HepG2 (cell line): ENCODE data around the gene PXMP4. TPM values are rescaled to one million over a fixed set of nuclear protein-coding genes. Genes with fewer than 3 reads are reported as not detected.

Source experiments
- HDAC2 ChIP-seq: sonication (generic); formaldehyde crosslinking; IDR thresholded peaks from 2 replicates; pipeline ENCODE4 v1.4.0; 2020; ENCODE audit warnings: missing genetic modification reagents
- JDP2 ChIP-seq: sonication (generic); formaldehyde crosslinking; IDR thresholded peaks from 2 replicates; pipeline ENCODE4 v1.8.1; 2022; ENCODE audit warnings: missing genetic modification reagents, borderline replicate concordance
- NFIB ChIP-seq: sonication (generic); formaldehyde crosslinking; IDR thresholded peaks from 2 replicates; pipeline ENCODE4 v1.9.0; 2021; ENCODE audit warnings: missing genetic modification reagents, mild to moderate bottlenecking, borderline replicate concordance
- SALL1 ChIP-seq: sonication (generic); formaldehyde crosslinking; IDR thresholded peaks from 2 replicates; pipeline ENCODE4 v1.8.0; 2022; ENCODE audit warnings: mild to moderate bottlenecking, missing genetic modification reagents
- THAP11 ChIP-seq: IDR thresholded peaks from 2 replicates; pipeline ENCODE4 v1.6.1; 2016; ENCODE audit warnings: missing biosample characterization, missing genetic modification reagents
- ZBTB26 ChIP-seq: IDR thresholded peaks from 2 replicates; pipeline ENCODE4 v1.6.1; 2016; ENCODE audit warnings: missing compliant biosample characterization, missing genetic modification reagents, borderline replicate concordance
- ZFX ChIP-seq: sonication (generic); formaldehyde crosslinking; IDR thresholded peaks from 2 replicates; pipeline ENCODE4 v1.4.0; 2020; ENCODE audit warnings: mild to moderate bottlenecking, low read depth, missing genetic modification reagents, moderate library complexity
- ZMAT3 ChIP-seq: sonication (generic); formaldehyde crosslinking; conservative IDR thresholded peaks from 2 replicates; pipeline ENCODE4 v1.7.0; 2021; ENCODE audit warnings: missing genetic modification reagents
- ZNF10 ChIP-seq: sonication (generic); formaldehyde crosslinking; IDR thresholded peaks from 2 replicates; pipeline ENCODE4 v1.4.0; 2020; ENCODE audit warnings: mild to moderate bottlenecking, low read depth, missing genetic modification reagents, borderline replicate concordance
- ZNF33A ChIP-seq: sonication (generic); formaldehyde crosslinking; IDR thresholded peaks from 2 replicates; pipeline ENCODE4 v1.5.1; 2020; ENCODE audit warnings: missing genetic modification reagents, mild to moderate bottlenecking, moderate library complexity, borderline replicate concordance
- ZNF556 ChIP-seq: sonication (generic); formaldehyde crosslinking; IDR thresholded peaks from 2 replicates; pipeline ENCODE4 v1.4.0; 2020; ENCODE audit warnings: mild to moderate bottlenecking, missing genetic modification reagents, borderline replicate concordance
- ZZZ3 ChIP-seq: sonication (generic); formaldehyde crosslinking; IDR thresholded peaks from 2 replicates; pipeline ENCODE4 v1.4.0; 2020; ENCODE audit warnings: missing genetic modification reagents, mild to moderate bottlenecking, borderline replicate concordance
- polyA plus RNA-seq, 8 experiments: library from polyadenylated mRNA; depleted of rRNA in 3 of 8; stranded (reverse) in 7 of 8; unstranded in 1 of 8; fragments of >200 nt; fragmentation: Illumina TruSeq in 4 of 8; extraction: Trizol in 4 of 8; gene quantifications; 2 replicates each; pipeline versions ENCODE4 v1.2.1 to v1.2.3, GENCODE V29; 2011 to 2016; ENCODE audit warnings: low read depth in 4 of 8, missing spikeins in 1 of 8, mixed read lengths in 1 of 8; ENCODE audit not compliant: insufficient read depth in 1 of 8
- total RNA-seq, 5 experiments: library from RNA; depleted of rRNA; stranded (reverse); fragments of >200 nt; fragmentation: Illumina TruSeq; extraction: Trizol; gene quantifications; 2 replicates each; pipeline ENCODE4 v1.2.3, GENCODE V29; 2016; ENCODE audit warnings: low read depth in 1 of 5
- TF ChIP-seq, protein P1 (sequence below): sonication (generic); formaldehyde crosslinking; IDR thresholded peaks from 2 replicates; pipeline ENCODE4 v1.5.1; 2020; ENCODE audit warnings: mild to moderate bottlenecking, missing genetic modification reagents, moderate library complexity
- TF ChIP-seq, protein P2 (sequence below): IDR thresholded peaks from 2 replicates; pipeline ENCODE4 v1.6.1; 2016; ENCODE audit warnings: low read depth, missing genetic modification reagents, missing compliant biosample characterization
- TF ChIP-seq, protein P3 (sequence below): sonication (generic); formaldehyde crosslinking; IDR thresholded peaks from 2 replicates; pipeline ENCODE4 v1.8.1; 2022; ENCODE audit warnings: mild to moderate bottlenecking, missing genetic modification reagents

Gene PXMP4
- total and polyA plus RNA-seq, 2 of the 13 experiments (the other 11 are each of a cell fraction or from before 2014, with no cell fraction given): not detected

GRCh38 chr20:33667676-33668465 is 52.2 kb downstream of the PXMP4 start (continued):
- TF ChIP-seq, protein P1, sequence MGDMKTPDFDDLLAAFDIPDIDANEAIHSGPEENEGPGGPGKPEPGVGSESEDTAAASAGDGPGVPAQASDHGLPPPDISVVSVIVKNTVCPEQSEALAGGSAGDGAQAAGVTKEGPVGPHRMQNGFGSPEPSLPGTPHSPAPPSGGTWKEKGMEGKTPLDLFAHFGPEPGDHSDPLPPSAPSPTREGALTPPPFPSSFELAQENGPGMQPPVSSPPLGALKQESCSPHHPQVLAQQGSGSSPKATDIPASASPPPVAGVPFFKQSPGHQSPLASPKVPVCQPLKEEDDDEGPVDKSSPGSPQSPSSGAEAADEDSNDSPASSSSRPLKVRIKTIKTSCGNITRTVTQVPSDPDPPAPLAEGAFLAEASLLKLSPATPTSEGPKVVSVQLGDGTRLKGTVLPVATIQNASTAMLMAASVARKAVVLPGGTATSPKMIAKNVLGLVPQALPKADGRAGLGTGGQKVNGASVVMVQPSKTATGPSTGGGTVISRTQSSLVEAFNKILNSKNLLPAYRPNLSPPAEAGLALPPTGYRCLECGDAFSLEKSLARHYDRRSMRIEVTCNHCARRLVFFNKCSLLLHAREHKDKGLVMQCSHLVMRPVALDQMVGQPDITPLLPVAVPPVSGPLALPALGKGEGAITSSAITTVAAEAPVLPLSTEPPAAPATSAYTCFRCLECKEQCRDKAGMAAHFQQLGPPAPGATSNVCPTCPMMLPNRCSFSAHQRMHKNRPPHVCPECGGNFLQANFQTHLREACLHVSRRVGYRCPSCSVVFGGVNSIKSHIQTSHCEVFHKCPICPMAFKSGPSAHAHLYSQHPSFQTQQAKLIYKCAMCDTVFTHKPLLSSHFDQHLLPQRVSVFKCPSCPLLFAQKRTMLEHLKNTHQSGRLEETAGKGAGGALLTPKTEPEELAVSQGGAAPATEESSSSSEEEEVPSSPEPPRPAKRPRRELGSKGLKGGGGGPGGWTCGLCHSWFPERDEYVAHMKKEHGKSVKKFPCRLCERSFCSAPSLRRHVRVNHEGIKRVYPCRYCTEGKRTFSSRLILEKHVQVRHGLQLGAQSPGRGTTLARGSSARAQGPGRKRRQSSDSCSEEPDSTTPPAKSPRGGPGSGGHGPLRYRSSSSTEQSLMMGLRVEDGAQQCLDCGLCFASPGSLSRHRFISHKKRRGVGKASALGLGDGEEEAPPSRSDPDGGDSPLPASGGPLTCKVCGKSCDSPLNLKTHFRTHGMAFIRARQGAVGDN (CRISPR knock-in tag): peak; percentile 75
- TF ChIP-seq ZNF33A (CRISPR knock-in tag) (no peak), ZZZ3 (no peak), ZNF10 (CRISPR knock-in tag) (no peak), JDP2 (CRISPR knock-in tag) (no peak), ZMAT3 (CRISPR knock-in tag) (no peak), THAP11 (CRISPR knock-in tag) (no peak), ZNF556 (0 out of 2 replicates have a peak, but pooled peaks have one; percentile 46), ZBTB26 (no peak), HDAC2 (0 out of 2 replicates have a peak, but pooled peaks have one; percentile 10), SALL1 (CRISPR knock-in tag) (peak; percentile 38; the same call in 1 of the 2 replicates), ZFX (CRISPR knock-in tag) (peak; percentile 44; the same call in 1 of the 2 replicates), NFIB (CRISPR knock-in tag) (no peak)
- TF ChIP-seq, protein P2, sequence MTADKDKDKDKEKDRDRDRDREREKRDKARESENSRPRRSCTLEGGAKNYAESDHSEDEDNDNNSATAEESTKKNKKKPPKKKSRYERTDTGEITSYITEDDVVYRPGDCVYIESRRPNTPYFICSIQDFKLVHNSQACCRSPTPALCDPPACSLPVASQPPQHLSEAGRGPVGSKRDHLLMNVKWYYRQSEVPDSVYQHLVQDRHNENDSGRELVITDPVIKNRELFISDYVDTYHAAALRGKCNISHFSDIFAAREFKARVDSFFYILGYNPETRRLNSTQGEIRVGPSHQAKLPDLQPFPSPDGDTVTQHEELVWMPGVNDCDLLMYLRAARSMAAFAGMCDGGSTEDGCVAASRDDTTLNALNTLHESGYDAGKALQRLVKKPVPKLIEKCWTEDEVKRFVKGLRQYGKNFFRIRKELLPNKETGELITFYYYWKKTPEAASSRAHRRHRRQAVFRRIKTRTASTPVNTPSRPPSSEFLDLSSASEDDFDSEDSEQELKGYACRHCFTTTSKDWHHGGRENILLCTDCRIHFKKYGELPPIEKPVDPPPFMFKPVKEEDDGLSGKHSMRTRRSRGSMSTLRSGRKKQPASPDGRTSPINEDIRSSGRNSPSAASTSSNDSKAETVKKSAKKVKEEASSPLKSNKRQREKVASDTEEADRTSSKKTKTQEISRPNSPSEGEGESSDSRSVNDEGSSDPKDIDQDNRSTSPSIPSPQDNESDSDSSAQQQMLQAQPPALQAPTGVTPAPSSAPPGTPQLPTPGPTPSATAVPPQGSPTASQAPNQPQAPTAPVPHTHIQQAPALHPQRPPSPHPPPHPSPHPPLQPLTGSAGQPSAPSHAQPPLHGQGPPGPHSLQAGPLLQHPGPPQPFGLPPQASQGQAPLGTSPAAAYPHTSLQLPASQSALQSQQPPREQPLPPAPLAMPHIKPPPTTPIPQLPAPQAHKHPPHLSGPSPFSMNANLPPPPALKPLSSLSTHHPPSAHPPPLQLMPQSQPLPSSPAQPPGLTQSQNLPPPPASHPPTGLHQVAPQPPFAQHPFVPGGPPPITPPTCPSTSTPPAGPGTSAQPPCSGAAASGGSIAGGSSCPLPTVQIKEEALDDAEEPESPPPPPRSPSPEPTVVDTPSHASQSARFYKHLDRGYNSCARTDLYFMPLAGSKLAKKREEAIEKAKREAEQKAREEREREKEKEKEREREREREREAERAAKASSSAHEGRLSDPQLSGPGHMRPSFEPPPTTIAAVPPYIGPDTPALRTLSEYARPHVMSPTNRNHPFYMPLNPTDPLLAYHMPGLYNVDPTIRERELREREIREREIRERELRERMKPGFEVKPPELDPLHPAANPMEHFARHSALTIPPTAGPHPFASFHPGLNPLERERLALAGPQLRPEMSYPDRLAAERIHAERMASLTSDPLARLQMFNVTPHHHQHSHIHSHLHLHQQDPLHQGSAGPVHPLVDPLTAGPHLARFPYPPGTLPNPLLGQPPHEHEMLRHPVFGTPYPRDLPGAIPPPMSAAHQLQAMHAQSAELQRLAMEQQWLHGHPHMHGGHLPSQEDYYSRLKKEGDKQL: no peak
- TF ChIP-seq, protein P3, sequence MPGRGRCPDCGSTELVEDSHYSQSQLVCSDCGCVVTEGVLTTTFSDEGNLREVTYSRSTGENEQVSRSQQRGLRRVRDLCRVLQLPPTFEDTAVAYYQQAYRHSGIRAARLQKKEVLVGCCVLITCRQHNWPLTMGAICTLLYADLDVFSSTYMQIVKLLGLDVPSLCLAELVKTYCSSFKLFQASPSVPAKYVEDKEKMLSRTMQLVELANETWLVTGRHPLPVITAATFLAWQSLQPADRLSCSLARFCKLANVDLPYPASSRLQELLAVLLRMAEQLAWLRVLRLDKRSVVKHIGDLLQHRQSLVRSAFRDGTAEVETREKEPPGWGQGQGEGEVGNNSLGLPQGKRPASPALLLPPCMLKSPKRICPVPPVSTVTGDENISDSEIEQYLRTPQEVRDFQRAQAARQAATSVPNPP: no peak
